ENCODE results near the gene KIF5B.
"Not testable (repeated sequence)": the region's sequence is repeated elsewhere in the genome, so short reads cannot be mapped to it uniquely, and the experiment has no call there.

Gene KIF5B

GRCh38 chr10:31999070-31999660, 57.1 kb downstream of the KIF5B start:
- H3K4me3 ChIP-seq: no peak overlapping the region
- TF ChIP-seq Cebpa-rat (IDR thresholded peaks at IDR 0.05): no peak

GRCh38 chr10:31994926-31995325, 61.3 kb downstream of the KIF5B start:
- Histone ChIP-seq H3K36me3 (no peaks in the 10 kb centered on the region), H4K20me1 (no peaks in the 10 kb centered on the region), H3K4me2 (no peak overlapping the region), H3K9me3 (no peaks in the 10 kb centered on the region), H3K4me1 (no peaks in the 10 kb centered on the region), H3K4me3 (no peak overlapping the region), H3K9ac (no peak overlapping the region), H3K27me3 (no peaks in the 10 kb centered on the region), H3K27ac (no peak overlapping the region)
- TF ChIP-seq Cebpa-rat (IDR thresholded peaks at IDR 0.05): no peak

More at GRCh38 chr10:31999070-31999660, 57.1 kb downstream of the KIF5B start:
- H3K27me3 ChIP-seq: no peaks in the 10 kb centered on the region
- no peak overlapping the region for H3K4me2 ChIP-seq
- H3K4me1 ChIP-seq: no peaks in the 10 kb centered on the region; the same call in 1 of the 2 replicates
- H3K9ac ChIP-seq: no peak overlapping the region
- no peaks in the 10 kb centered on the region for H3K9me3 ChIP-seq
- no peaks in the 10 kb centered on the region; the same call in 1 of the 2 replicates for H3K36me3 ChIP-seq
- no peak overlapping the region for H3K27ac ChIP-seq
- no peaks in the 10 kb centered on the region for H4K20me1 ChIP-seq

- TF ChIP-seq Cebpa-rat (IDR thresholded peaks at IDR 0.05): no peak
- Histone ChIP-seq H4K20me1 (no peaks in the 10 kb centered on the region), H3K4me3 (no peak overlapping the region), H3K4me2 (no peak overlapping the region), H3K27ac (no peak overlapping the region), H3K9ac (no peak overlapping the region), H3K27me3 (no peaks in the 10 kb centered on the region), H3K4me1 (no peaks in the 10 kb centered on the region), H3K36me3 (no peaks in the 10 kb centered on the region), H3K9me3 (no peaks in the 10 kb centered on the region)
Observed at GRCh38 chr10:31990937-31991336, 65.3 kb downstream of the KIF5B start.

- H3K4me3 ChIP-seq, H3K4me2 ChIP-seq, H3K4me1 ChIP-seq, H3K36me3 ChIP-seq, H3K27me3 ChIP-seq, H3K9ac ChIP-seq, H3K27ac ChIP-seq, H4K20me1 ChIP-seq, H3K9me3 ChIP-seq: not testable (repeated sequence)
Observed at GRCh38 chr10:31987786-31988185, 68.4 kb downstream of the KIF5B start.

- no peak overlapping the region for H3K27ac ChIP-seq
- no peak overlapping the region for H3K4me3 ChIP-seq
- no peak overlapping the region for H3K4me2 ChIP-seq
- H3K36me3 ChIP-seq: no peaks in the 10 kb centered on the region
- H3K4me1 ChIP-seq: peaks cover 11% of the 10 kb centered on the region
- TF ChIP-seq Cebpa-rat (IDR thresholded peaks at IDR 0.05): no peak
- no peak overlapping the region for H3K9ac ChIP-seq
- no peaks in the 10 kb centered on the region for H4K20me1 ChIP-seq
- H3K27me3 ChIP-seq: no peaks in the 10 kb centered on the region
- H3K9me3 ChIP-seq: peaks cover 11% of the 10 kb centered on the region; the same call in 1 of the 2 replicates
Observed at GRCh38 chr10:31982111-31982510, 74.1 kb downstream of the KIF5B start.

- no peaks in the 10 kb centered on the region for H3K36me3 ChIP-seq
- H3K9me3 ChIP-seq: peaks cover 11% of the 10 kb centered on the region; the same call in 1 of the 2 replicates
- H3K4me2 ChIP-seq: no peak overlapping the region
- no peak overlapping the region for H3K9ac ChIP-seq
- no peak overlapping the region for H3K27ac ChIP-seq
- H3K4me1 ChIP-seq: peaks cover 16% of the 10 kb centered on the region
- TF ChIP-seq Cebpa-rat (IDR thresholded peaks at IDR 0.05): no peak
- H4K20me1 ChIP-seq: no peaks in the 10 kb centered on the region
- H3K27me3 ChIP-seq: no peaks in the 10 kb centered on the region
- no peak overlapping the region for H3K4me3 ChIP-seq
Observed at GRCh38 chr10:31980471-31980870, 75.8 kb downstream of the KIF5B start.

- H3K9ac ChIP-seq, H3K36me3 ChIP-seq: not testable (repeated sequence)
Observed at GRCh38 chr10:31979071-31979470, 77.2 kb downstream of the KIF5B start.

GRCh38 chr10:31978156-31978483, 78.1 kb downstream of the KIF5B start:
- Histone ChIP-seq H3K9me3 (peaks cover 11% of the 10 kb centered on the region; the same call in 1 of the 2 replicates), H4K20me1 (no peaks in the 10 kb centered on the region), H3K27ac (no peak overlapping the region), H3K4me1 (peaks cover 16% of the 10 kb centered on the region), H3K4me3 (no peak overlapping the region), H3K36me3 (no peaks in the 10 kb centered on the region), H3K9ac (no peak overlapping the region), H3K4me2 (peak overlapping the region; percentile 72; the same call in 1 of the 2 replicates), H3K27me3 (no peaks in the 10 kb centered on the region)
- no peak for TF ChIP-seq Cebpa-rat (IDR thresholded peaks at IDR 0.05)

More at GRCh38 chr10:31979071-31979470, 77.2 kb downstream of the KIF5B start:
- not testable (repeated sequence) for H3K27ac ChIP-seq, H3K4me3 ChIP-seq, H3K4me2 ChIP-seq, H3K27me3 ChIP-seq, H4K20me1 ChIP-seq
- peaks cover 16% of the 10 kb centered on the region for H3K4me1 ChIP-seq
- H3K9me3 ChIP-seq: peaks cover 11% of the 10 kb centered on the region; the same call in 1 of the 2 replicates

GRCh38 chr10:31977440-31978155, 78.6 kb downstream of the KIF5B start:
- H3K9ac ChIP-seq: no peak overlapping the region
- H3K4me1 ChIP-seq: peaks cover 16% of the 10 kb centered on the region
- peak overlapping the region; percentile 72 for H3K4me2 ChIP-seq
- peaks cover 11% of the 10 kb centered on the region; the same call in 1 of the 2 replicates for H3K9me3 ChIP-seq
- TF ChIP-seq Cebpa-rat (IDR thresholded peaks at IDR 0.05): no peak
- no peaks in the 10 kb centered on the region for H3K36me3 ChIP-seq
- H3K4me3 ChIP-seq: no peak overlapping the region
- H4K20me1 ChIP-seq: no peaks in the 10 kb centered on the region
- H3K27ac ChIP-seq: no peak overlapping the region
- no peaks in the 10 kb centered on the region for H3K27me3 ChIP-seq

- no peaks in the 10 kb centered on the region for H3K36me3 ChIP-seq
- no peak overlapping the region for H3K9ac ChIP-seq
- H4K20me1 ChIP-seq: no peaks in the 10 kb centered on the region
- TF ChIP-seq Cebpa-rat (IDR thresholded peaks at IDR 0.05): no peak
- H3K27me3 ChIP-seq: no peaks in the 10 kb centered on the region
- no peak overlapping the region for H3K4me3 ChIP-seq
- H3K4me2 ChIP-seq: no peak overlapping the region
- peaks cover 16% of the 10 kb centered on the region for H3K4me1 ChIP-seq
- peaks cover 4% of the 10 kb centered on the region; the same call in 1 of the 2 replicates for H3K9me3 ChIP-seq
- H3K27ac ChIP-seq: no peak overlapping the region
Observed at GRCh38 chr10:31975157-31975765, 81.0 kb downstream of the KIF5B start.

Data from BLaER1 (cell line).